Fibroblast of pulmonary artery (primary cell): Measurements from ENCODE around the gene ZNF213.

Experiments used
- DNase-seq: peaks from one replicate; pipeline ENCODE4 v3.0.0-alpha.2; 2010; ENCODE audit warnings: low read depth
- H3K4me3 ChIP-seq: replicated peaks from 2 replicates; pipeline ENCODE4 v1.5.1; 2011; ENCODE audit warnings: low read depth, mild to moderate bottlenecking, control low read depth, low read length, moderate library complexity
- CTCF ChIP-seq: IDR thresholded peaks from 2 replicates; pipeline ENCODE4 v1.5.1; 2011; ENCODE audit warnings: mild to moderate bottlenecking, control low read depth, low read length, inconsistent platforms; ENCODE audit errors: missing control alignments

The ZNF213 gene

GRCh38 chr16:3188925-3189825 lies 54.3 kb downstream of the ZNF213 start:
- peak overlapping the region; percentile 61 for H3K4me3 ChIP-seq
- peak; percentile 50 for DNase-seq
- no peak for TF ChIP-seq CTCF

GRCh38 chr16:3189869-3190268 lies 55.0 kb downstream of the ZNF213 start:
- TF ChIP-seq CTCF = no peak
- no peak for DNase-seq
- H3K4me3 ChIP-seq = no peak overlapping the region

- no peak for DNase-seq
- TF ChIP-seq CTCF = no peak
- peak overlapping the region; percentile 23 for H3K4me3 ChIP-seq
These were observed 56.1 kb downstream of the ZNF213 start for GRCh38 chr16:3190949-3191353.
